Measurements from ENCODE around the gene CYB5RL.

The CYB5RL gene

GRCh38 chr1:54186056-54186455 lies 13.8 kb downstream of the CYB5RL start:
- TF ChIP-seq, protein P1, sequence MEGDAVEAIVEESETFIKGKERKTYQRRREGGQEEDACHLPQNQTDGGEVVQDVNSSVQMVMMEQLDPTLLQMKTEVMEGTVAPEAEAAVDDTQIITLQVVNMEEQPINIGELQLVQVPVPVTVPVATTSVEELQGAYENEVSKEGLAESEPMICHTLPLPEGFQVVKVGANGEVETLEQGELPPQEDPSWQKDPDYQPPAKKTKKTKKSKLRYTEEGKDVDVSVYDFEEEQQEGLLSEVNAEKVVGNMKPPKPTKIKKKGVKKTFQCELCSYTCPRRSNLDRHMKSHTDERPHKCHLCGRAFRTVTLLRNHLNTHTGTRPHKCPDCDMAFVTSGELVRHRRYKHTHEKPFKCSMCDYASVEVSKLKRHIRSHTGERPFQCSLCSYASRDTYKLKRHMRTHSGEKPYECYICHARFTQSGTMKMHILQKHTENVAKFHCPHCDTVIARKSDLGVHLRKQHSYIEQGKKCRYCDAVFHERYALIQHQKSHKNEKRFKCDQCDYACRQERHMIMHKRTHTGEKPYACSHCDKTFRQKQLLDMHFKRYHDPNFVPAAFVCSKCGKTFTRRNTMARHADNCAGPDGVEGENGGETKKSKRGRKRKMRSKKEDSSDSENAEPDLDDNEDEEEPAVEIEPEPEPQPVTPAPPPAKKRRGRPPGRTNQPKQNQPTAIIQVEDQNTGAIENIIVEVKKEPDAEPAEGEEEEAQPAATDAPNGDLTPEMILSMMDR (IDR thresholded peaks at IDR 0.05), result no peak
- no peak for TF ChIP-seq ZFX (IDR thresholded peaks at IDR 0.05; ENCODE audit: borderline replicate concordance)
- no peak overlapping the region for H3K27ac ChIP-seq

DNA sequence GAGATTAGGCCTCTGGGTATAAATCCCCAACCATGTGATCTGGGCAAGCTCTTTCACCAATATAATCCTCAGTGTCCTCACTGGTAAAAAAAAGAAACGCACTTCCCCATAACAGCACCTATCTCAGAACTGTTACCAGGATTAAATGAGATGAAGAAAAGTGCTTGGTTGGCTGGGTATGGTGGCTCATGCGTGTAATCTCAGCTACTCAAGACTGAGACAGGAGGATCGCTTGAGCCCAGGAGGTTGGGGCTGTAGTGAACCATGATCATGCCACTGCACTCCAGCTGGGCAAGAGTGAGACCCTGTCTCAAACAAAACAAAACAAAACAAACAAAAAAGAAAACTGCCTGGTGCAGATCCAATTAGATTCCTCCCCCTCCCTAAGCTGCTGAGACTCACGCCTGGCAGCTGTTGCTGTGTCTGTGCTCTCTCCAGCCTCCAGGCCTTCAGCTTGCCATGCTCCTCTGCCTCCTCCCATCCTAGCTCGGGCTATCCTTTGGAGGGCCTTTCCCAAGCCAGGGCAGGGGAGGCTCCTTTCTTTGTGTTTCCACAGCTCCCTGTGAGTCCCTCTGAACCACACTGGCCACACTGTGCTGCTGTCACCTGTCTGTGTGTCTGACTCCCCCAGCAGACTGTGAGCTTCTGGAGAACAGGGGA lies 19.0 kb downstream of the CYB5RL start:
- TF ChIP-seq ZFX (IDR thresholded peaks at IDR 0.05; ENCODE audit: borderline replicate concordance), result no peak
- no peak overlapping the region for H3K27ac ChIP-seq

DNA sequence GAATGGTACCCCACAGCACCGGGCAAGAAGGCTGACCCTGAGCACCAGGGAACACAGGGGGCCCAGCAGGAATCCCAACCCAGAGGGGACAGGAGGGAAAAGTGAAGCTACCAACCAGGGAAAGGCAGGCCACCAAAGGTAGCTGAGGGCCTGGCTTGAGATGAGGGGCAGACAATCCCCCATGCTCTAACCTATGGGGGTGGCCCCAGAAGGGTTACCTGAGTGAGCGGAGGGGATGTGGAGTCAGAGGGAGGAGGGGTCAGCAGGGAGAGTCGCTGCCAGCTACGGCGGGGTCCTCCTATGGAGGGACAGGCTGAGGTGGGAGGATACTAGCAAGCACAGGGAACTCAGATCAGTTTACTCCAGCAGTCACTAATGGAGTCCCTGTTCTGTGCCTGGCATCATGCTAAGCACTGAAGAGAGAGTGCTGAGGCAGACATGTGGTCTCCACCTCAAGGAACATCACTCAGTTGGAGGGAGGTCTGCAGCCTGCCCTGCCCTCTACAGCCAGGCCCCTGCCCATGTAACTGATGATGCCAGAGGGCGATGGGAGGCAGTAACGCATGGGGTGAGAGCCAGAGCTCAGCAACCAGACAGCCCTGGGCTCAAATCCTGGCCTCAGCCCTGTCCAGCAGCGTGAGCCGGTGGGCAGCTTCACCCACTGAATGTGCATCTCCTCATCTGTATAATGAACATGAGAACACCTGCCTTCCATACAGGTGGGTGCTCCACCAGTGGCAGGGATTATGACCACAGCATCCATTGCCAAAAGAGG lies 21.3 kb downstream of the CYB5RL start:
- no peak overlapping the region for H3K27ac ChIP-seq
- TF ChIP-seq ZFX (IDR thresholded peaks at IDR 0.05; ENCODE audit: borderline replicate concordance), result no peak
- TF ChIP-seq, protein P1 (IDR thresholded peaks at IDR 0.05), result no peak

GRCh38 chr1:54177726-54178125 lies 22.1 kb downstream of the CYB5RL start:
- TF ChIP-seq, protein P1 (IDR thresholded peaks at IDR 0.05), result no peak
- no peak for TF ChIP-seq ZFX (IDR thresholded peaks at IDR 0.05; ENCODE audit: borderline replicate concordance)
- H3K27ac ChIP-seq, result no peak overlapping the region

GRCh38 chr1:54176621-54177327 lies 23.1 kb downstream of the CYB5RL start:
- no peak overlapping the region for H3K27ac ChIP-seq
- TF ChIP-seq, protein P1 (IDR thresholded peaks at IDR 0.05), result no peak
- TF ChIP-seq ZFX (IDR thresholded peaks at IDR 0.05; ENCODE audit: borderline replicate concordance), result no peak

GRCh38 chr1:54174106-54174505 lies 25.7 kb downstream of the CYB5RL start:
- no peak for TF ChIP-seq ZFX (IDR thresholded peaks at IDR 0.05; ENCODE audit: borderline replicate concordance)
- TF ChIP-seq, protein P1 (IDR thresholded peaks at IDR 0.05), result no peak
- H3K27ac ChIP-seq, result no peak overlapping the region

DNA sequence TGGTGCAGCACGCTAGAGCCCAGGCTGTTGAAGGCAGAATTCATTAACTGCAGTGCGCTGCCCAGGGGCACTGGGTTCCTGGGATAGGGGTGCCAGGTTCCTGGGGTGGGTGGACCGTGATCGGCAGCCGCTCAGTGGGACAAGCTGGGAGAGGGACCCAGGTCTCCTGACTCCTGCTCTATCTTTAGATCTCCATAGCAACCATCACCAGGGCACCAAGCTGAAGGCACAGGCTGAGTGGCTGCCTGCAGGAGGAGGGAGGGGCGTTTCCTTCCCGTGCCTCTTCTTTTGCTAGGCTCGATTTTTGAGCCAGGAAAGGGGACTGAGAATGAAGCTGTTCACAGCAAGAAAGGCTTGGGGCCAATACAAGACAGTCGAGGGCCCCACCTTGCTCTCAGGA lies 26.1 kb downstream of the CYB5RL start:
- TF ChIP-seq, protein P1 (IDR thresholded peaks at IDR 0.05), result no peak
- no peak overlapping the region for H3K27ac ChIP-seq

Measured in 22Rv1 (cell line).